Ovary (tissue), 9 donors: ENCODE results near the gene CCDC150. TPM values are rescaled to one million over a fixed set of nuclear protein-coding genes. Genes with fewer than 3 reads are reported as not detected.

Source experiments
- DNase-seq, 5 donors: peaks; one replicate each; pipeline ENCODE4 v3.0.0-alpha.2; 2019 to 2020
- H3K27ac ChIP-seq, 2 donors: fragments of 200-600 bp; one replicate each; pipeline versions ENCODE4 v1.5.1 to v1.8.0; 2019 to 2022
- H3K27me3 ChIP-seq: fragments of 200-600 bp; one replicate; pipeline ENCODE4 v1.8.0; 2022
- H3K36me3 ChIP-seq: fragments of 200-600 bp; sonication (generic); one replicate; pipeline ENCODE4 v1.5.1; 2019
- H3K4me1 ChIP-seq: one replicate; pipeline ENCODE4 v1.8.1; 2013; ENCODE audit warnings: mild to moderate bottlenecking, moderate library complexity; ENCODE audit not compliant: insufficient read depth
- H3K4me3 ChIP-seq: fragments of 200-600 bp; sonication (generic); one replicate; pipeline ENCODE4 v1.5.1; 2017
- H3K9me3 ChIP-seq, 2 donors: fragments of 200-600 bp in 1 of 2; sonication (generic) in 1 of 2; one replicate each; pipeline versions ENCODE4 v1.5.1 to v1.8.1; 2013 to 2019; ENCODE audit warnings: mild to moderate bottlenecking in 1 of 2, moderate library complexity in 1 of 2
- CTCF ChIP-seq, 3 donors: fragments of 450-650 bp in 2 of 3; fragments of 200-600 bp in 1 of 3; IDR thresholded peaks; one replicate each; pipeline versions ENCODE4 v1.5.1 to v1.8.0; 2016 to 2022; ENCODE audit warnings: antibody characterized with exemption in 3 of 3, mild to moderate bottlenecking in 1 of 3
- EP300 ChIP-seq: sonication (generic); formaldehyde crosslinking; IDR thresholded peaks from one replicate; pipeline ENCODE4 v1.6.1; 2017; ENCODE audit warnings: antibody characterized with exemption
- POLR2A ChIP-seq: fragments of 450-650 bp; IDR thresholded peaks from one replicate; pipeline ENCODE4 v1.6.1; 2017; ENCODE audit warnings: antibody characterized with exemption, mild to moderate bottlenecking, moderate library complexity
- WGBS, 3 donors: extraction: QIAGEN DNeasy Blood & Tissue Kit in 1 of 3; methylation state at CpG; one replicate each; pipeline versions ENCODE4 v1.1.5 to v1.1.7; 2013 to 2017; 5-methylcytosine and 5-hydroxymethylcytosine counted together
- intact Hi-C, 4 donors: fragments of 100-400 bp; cut with DNase I; formaldehyde crosslinking; loops; one replicate each; pipeline versions ENCODE4 v1.11.0 to v1.15.1; 2022 to 2023
- polyA plus RNA-seq, 2 donors: library from polyadenylated mRNA; stranded (reverse); fragments of 200-250 nt in 1 of 2; fragments of 350-450 nt in 1 of 2; fragmentation: Illumina TruSeq in 1 of 2; extraction: RNeasy Lipid Tissue Mini Kit (QIAGEN cat#74804) in 1 of 2; gene quantifications; one replicate each; pipeline ENCODE4 v1.2.3, GENCODE V29; 2013 to 2014
- total RNA-seq, 7 donors: library from RNA; depleted of rRNA in 2 of 7; stranded (reverse); fragments of >200 nt in 2 of 7; fragmentation: NEBNext Ultra II Directional in 3 of 7; extraction: Animal tissue kit (Norgen Biotek cat#: 25700) in 3 of 7; gene quantifications; one replicate each; pipeline versions ENCODE4 v1.1.0 to v1.2.4, GENCODE V29; 2016 to 2023
- donor health status: DM: no; HTN: no; CAD: no; lungs with moderate emphysema.
- donor health status: DM: no; HTN: no; CAD: no.
- donor health status: Bipolar disorder and iron deficiency.
- donor health status: DM: yes; HTN: yes; CAD: no.
- donor health status: DM: no; HTN: no; CAD: no.
- donor health status: DM: yes; HTN: yes; CAD: no.

Gene CCDC150
- total and polyA plus RNA-seq, 9 donors: 0.25 to 3.5 (median 1.1) TPM

DNA sequence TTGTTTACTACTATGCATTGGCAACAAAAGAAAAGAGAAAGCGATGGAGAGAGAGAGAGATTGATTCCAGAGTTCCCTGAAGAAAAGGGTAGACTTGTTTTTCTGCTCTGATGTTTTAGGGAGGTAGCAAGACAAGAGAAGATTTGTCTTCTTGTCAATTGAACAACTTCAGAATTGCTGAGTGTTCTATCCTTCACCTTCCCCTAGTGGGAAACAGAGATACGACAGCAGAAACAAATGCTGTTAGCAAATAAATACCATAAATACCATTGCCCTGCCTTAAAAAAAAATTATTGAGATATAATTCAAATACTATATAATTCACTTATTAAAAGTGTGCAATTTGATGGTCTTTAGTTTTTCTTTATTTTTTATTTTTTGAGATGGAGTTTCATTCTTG, 26.2 kb upstream of the CCDC150 start:
- Histone ChIP-seq H3K9me3 (no peaks in the 10 kb centered on the region), H3K4me1 (no peaks in the 10 kb centered on the region), H3K4me3 (no peak overlapping the region), H3K27ac (no peak overlapping the region), H3K27me3 (no peaks in the 10 kb centered on the region), H3K36me3 (no peaks in the 10 kb centered on the region)
- no peak for DNase-seq
- TF ChIP-seq CTCF (IDR thresholded peaks at IDR 0.05): no peak
- TF ChIP-seq POLR2A: no peak
- TF ChIP-seq EP300: no peak
- intact Hi-C loops: no loop called here
- WGBS, 3 donors: 78 to 80% (median 78%) methylated on average over 2 of the region's 2 CpGs

DNA sequence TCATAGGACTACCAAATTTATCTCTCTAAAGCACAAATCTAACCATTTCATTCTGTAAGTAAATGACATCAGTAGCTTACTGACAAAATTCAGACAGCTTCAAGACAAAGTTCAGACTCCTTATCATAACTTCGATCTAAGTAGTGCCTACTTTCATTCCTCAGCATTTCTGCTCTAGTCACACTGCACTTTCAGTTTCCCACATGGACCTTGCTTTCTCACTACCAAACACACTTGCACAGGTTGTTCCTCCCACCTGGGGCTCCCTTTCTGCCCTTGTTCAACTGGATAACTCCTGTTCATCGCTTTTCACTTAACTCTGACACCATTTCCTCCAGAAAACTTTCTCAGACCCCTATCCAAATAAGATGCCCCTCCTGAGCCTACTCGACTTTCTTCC, 22.1 kb upstream of the CCDC150 start:
- no peak for DNase-seq
- 81 to 82% (median 81%) methylated on average over 3 of the region's 3 CpGs for WGBS, 3 donors
- H3K27me3 ChIP-seq: no peaks in the 10 kb centered on the region
- TF ChIP-seq EP300 (no peak), CTCF (IDR thresholded peaks at IDR 0.05) (no peak), POLR2A (no peak)
- no peak overlapping the region for H3K27ac ChIP-seq
- intact Hi-C loops: no loop called here
- no peaks in the 10 kb centered on the region for H3K36me3 ChIP-seq
- no peaks in the 10 kb centered on the region for H3K4me1 ChIP-seq
- no peak overlapping the region for H3K4me3 ChIP-seq
- no peaks in the 10 kb centered on the region for H3K9me3 ChIP-seq

- no peaks in the 10 kb centered on the region for H3K27me3 ChIP-seq
- 86 to 93% (median 89%) methylated on average over 4 of the region's 4 CpGs for WGBS, 3 donors
- DNase-seq: no peak
- H3K27ac ChIP-seq: no peak overlapping the region
- H3K4me1 ChIP-seq: no peaks in the 10 kb centered on the region
- H3K36me3 ChIP-seq: no peaks in the 10 kb centered on the region
- no peak overlapping the region for H3K4me3 ChIP-seq
- no peaks in the 10 kb centered on the region for H3K9me3 ChIP-seq
- no peak for TF ChIP-seq POLR2A
- no peak for TF ChIP-seq CTCF (IDR thresholded peaks at IDR 0.05)
- TF ChIP-seq EP300: no peak
- intact Hi-C loops: no loop called here
Measured at GRCh38 chr2:196618661-196619060, 20.9 kb upstream of the CCDC150 start.

- H3K27me3 ChIP-seq: no peaks in the 10 kb centered on the region
- no peaks in the 10 kb centered on the region for H3K36me3 ChIP-seq
- 98 to 99% (median 98%) methylated on average over 2 of the region's 2 CpGs for WGBS, 3 donors
- intact Hi-C loops: no loop called here
- H3K9me3 ChIP-seq: no peaks in the 10 kb centered on the region
- no peaks in the 10 kb centered on the region for H3K4me1 ChIP-seq
- TF ChIP-seq POLR2A (no peak), CTCF (IDR thresholded peaks at IDR 0.05) (no peak), EP300 (no peak)
- H3K27ac ChIP-seq: no peak overlapping the region
- H3K4me3 ChIP-seq: no peak overlapping the region
- no peak for DNase-seq
Measured at GRCh38 chr2:196630531-196630930, 9.0 kb upstream of the CCDC150 start.

- peaks cover 2% of the 10 kb centered on the region for H3K4me1 ChIP-seq
- H3K4me3 ChIP-seq: no peak overlapping the region
- no peaks in the 10 kb centered on the region for H3K27me3 ChIP-seq
- intact Hi-C loops: no loop called here
- 53 to 71% (median 58%) methylated on average over 2 of the region's 2 CpGs for WGBS, 3 donors
- no peak overlapping the region for H3K27ac ChIP-seq
- TF ChIP-seq POLR2A: no peak
- TF ChIP-seq EP300: no peak
- no peak for TF ChIP-seq CTCF (IDR thresholded peaks at IDR 0.05)
- no peaks in the 10 kb centered on the region for H3K9me3 ChIP-seq
- DNase-seq: no peak
- no peaks in the 10 kb centered on the region for H3K36me3 ChIP-seq
Measured at GRCh38 chr2:196635156-196635555, 4.4 kb upstream of the CCDC150 start.
